ENCODE measurements around the gene OR2W1.

The OR2W1 gene

DNA sequence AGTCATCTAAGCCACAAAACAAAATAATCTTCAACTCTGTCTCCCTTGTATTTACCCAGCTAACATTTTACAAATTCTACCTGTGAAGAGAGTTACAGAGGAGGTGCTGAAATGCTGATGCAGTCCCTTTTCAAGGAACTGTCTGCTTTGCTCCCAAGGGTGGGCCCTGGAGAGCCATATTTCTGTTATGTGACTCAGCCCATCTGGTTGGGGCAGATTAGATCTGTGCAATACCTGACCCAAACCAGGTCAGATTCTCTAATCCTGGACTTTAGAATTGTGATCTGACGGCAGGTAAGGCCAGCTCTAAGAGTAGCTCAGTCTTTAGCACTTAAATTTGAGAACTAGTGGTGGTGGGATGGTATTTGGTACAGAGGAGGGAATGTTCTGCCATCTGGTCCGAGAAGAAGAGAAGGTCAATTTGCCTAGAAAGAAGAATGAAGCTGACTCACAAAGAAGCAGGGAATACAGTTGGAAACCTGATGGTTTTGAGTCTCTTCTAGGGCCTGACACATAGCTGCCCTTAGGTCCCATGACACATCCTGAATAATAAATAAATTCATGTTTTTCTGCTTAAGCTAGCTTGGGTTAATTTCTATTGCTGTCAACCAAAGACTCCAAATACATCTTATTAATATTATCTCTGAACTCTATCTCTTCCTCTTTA lies 48.0 kb downstream of the OR2W1 start:
- no peak for DNase-seq (ENCODE audit: low read depth in 3 of 3)

DNA sequence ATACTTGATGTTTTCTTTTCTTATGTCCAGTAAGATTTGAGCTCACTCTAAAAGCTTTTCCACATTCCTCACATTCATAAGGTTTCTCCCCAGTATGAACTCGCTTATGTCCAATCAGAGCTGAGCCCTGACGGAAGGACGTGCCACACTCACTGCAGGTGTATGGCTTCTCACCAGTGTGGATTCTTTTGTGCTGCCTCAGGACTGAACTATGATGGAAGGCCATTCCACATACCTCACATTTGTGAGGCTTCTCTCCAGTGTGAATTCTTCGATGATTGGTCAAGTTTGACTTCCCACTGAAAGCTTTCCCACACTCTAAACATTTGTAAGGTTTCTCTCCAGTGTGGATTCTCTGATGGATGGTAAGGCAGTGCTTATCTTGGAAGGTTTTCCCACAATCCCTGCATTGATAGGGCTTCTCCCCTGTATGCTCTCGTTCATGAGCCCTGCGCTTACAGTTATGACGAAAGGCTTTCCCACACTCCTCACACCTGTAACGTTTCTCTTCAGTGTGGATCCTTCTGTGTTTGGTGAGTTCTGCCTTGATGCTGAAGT lies 49.8 kb downstream of the OR2W1 start:
- no peak for DNase-seq (ENCODE audit: low read depth in 3 of 3)

Data from stimulated activated CD4-positive, alpha-beta T cell treated with anti-CD3 and anti-CD28 coated beads, TNF-alpha, amount 100 ng/mL, for 48 hours (primary cell).